H9 (cell line): ENCODE results near the gene GPC6. TPM values are rescaled to one million over a fixed set of nuclear protein-coding genes. Genes with fewer than 3 reads are reported as not detected.

ENCODE experiments used
- DNase-seq: peaks from one replicate; pipeline ENCODE4 v3.0.0-alpha.2; 2017
- H2AFZ ChIP-seq: one replicate; pipeline ENCODE4 v1.6.1; 2013; ENCODE audit warnings: mild to moderate bottlenecking, low read length, control low read depth, moderate library complexity
- H2AK5ac ChIP-seq: 2 replicates; pipeline ENCODE4 v1.6.1; 2013; ENCODE audit warnings: low read length, control low read depth, mixed read lengths; ENCODE audit not compliant: insufficient read length
- H2BK120ac ChIP-seq: one replicate; pipeline ENCODE4 v1.6.1; 2013; ENCODE audit warnings: low read depth, mild to moderate bottlenecking, low read length, control low read depth, inconsistent platforms; ENCODE audit not compliant: poor library complexity, severe bottlenecking
- H2BK12ac ChIP-seq: 2 replicates; pipeline ENCODE4 v1.6.1; 2013; ENCODE audit warnings: low read length, control low read depth, mixed read lengths, low read depth; ENCODE audit not compliant: insufficient read length
- H2BK15ac ChIP-seq: 2 replicates; pipeline ENCODE4 v1.6.1; 2013; ENCODE audit warnings: low read depth, low read length, control low read depth
- H2BK20ac ChIP-seq: one replicate; pipeline ENCODE4 v1.6.1; 2013; ENCODE audit warnings: low read depth, mild to moderate bottlenecking, low read length, control low read depth, inconsistent platforms; ENCODE audit not compliant: poor library complexity, severe bottlenecking
- H2BK5ac ChIP-seq: 2 replicates; pipeline ENCODE4 v1.6.1; 2013; ENCODE audit warnings: low read length, control low read depth, mixed read lengths; ENCODE audit not compliant: insufficient read length
- H3K14ac ChIP-seq: 2 replicates; pipeline ENCODE4 v1.6.1; 2013; ENCODE audit warnings: low read length, control low read depth; ENCODE audit not compliant: insufficient read depth
- H3K18ac ChIP-seq: 2 replicates; pipeline ENCODE4 v1.6.1; 2013; ENCODE audit warnings: low read depth, mild to moderate bottlenecking, mixed read lengths, low read length, control low read depth; ENCODE audit not compliant: insufficient read length
- H3K23ac ChIP-seq: 2 replicates; pipeline ENCODE4 v1.6.1; 2013; ENCODE audit warnings: low read length, control low read depth, mixed read lengths, low read depth; ENCODE audit not compliant: insufficient read length
- H3K23me2 ChIP-seq: 2 replicates; pipeline ENCODE4 v1.6.1; 2013; ENCODE audit warnings: low read depth, mild to moderate bottlenecking, mixed read lengths, low read length, control low read depth; ENCODE audit not compliant: insufficient read length, poor library complexity, severe bottlenecking
- H3K27ac ChIP-seq: 2 replicates; pipeline ENCODE4 v1.5.1; 2013; ENCODE audit warnings: low read length, control low read depth, mixed read lengths, low read depth; ENCODE audit not compliant: insufficient read length
- H3K27me3 ChIP-seq: 2 replicates; pipeline ENCODE4 v1.6.1; 2013; ENCODE audit warnings: low read length, control low read depth, inconsistent platforms; ENCODE audit not compliant: insufficient read depth
- H3K4ac ChIP-seq: 2 replicates; pipeline ENCODE4 v1.6.1; 2013; ENCODE audit warnings: low read depth, mild to moderate bottlenecking, control low read depth, inconsistent platforms, low read length, moderate library complexity
- H3K4me1 ChIP-seq: 2 replicates; pipeline ENCODE4 v1.6.1; 2013; ENCODE audit warnings: low read length, control low read depth, inconsistent platforms; ENCODE audit not compliant: insufficient read depth
- H3K4me2 ChIP-seq: 2 replicates; pipeline ENCODE4 v1.6.1; 2013; ENCODE audit warnings: low read length, control low read depth, mixed read lengths; ENCODE audit not compliant: insufficient read length, insufficient read depth
- H3K56ac ChIP-seq: 2 replicates; pipeline ENCODE4 v1.6.1; 2013; ENCODE audit warnings: low read depth, mild to moderate bottlenecking, mixed read lengths, low read length, control low read depth; ENCODE audit not compliant: insufficient read length
- H3K79me1 ChIP-seq: 2 replicates; pipeline ENCODE4 v1.6.1; 2013; ENCODE audit warnings: low read depth, mild to moderate bottlenecking, moderate library complexity, low read length, control low read depth, inconsistent platforms; ENCODE audit not compliant: insufficient read depth, poor library complexity, severe bottlenecking
- H3K79me2 ChIP-seq: 2 replicates; pipeline ENCODE4 v1.6.1; 2013; ENCODE audit warnings: low read length, control low read depth, inconsistent platforms; ENCODE audit not compliant: insufficient read depth
- H3K9ac ChIP-seq: 2 replicates; pipeline ENCODE4 v1.6.1; 2013; ENCODE audit warnings: low read length, control low read depth, mixed read lengths; ENCODE audit not compliant: insufficient read length; ENCODE audit errors: extremely low read depth
- H3K9me3 ChIP-seq: one replicate; pipeline ENCODE4 v1.6.1; 2013; ENCODE audit warnings: low read depth, low read length, inconsistent platforms; ENCODE audit not compliant: control insufficient read depth
- H3T11ph ChIP-seq: one replicate; pipeline ENCODE4 v1.6.1; 2013; ENCODE audit warnings: mild to moderate bottlenecking, low read length, control low read depth, inconsistent platforms
- H4K20me1 ChIP-seq: one replicate; pipeline ENCODE4 v1.6.1; 2013; ENCODE audit not compliant: control insufficient read depth, insufficient read length, insufficient read depth
- H4K5ac ChIP-seq: 2 replicates; pipeline ENCODE4 v1.6.1; 2013; ENCODE audit warnings: low read depth, mild to moderate bottlenecking, mixed read lengths, low read length, control low read depth; ENCODE audit not compliant: insufficient read length
- H4K8ac ChIP-seq: replicated peaks from 2 replicates; pipeline ENCODE4 v1.6.1; 2013; ENCODE audit warnings: low read length, control low read depth, mixed read lengths, low read depth; ENCODE audit not compliant: insufficient read length
- H4K91ac ChIP-seq: 2 replicates; pipeline ENCODE4 v1.6.1; 2013; ENCODE audit warnings: low read depth, mild to moderate bottlenecking, moderate library complexity, mixed read lengths, low read length, control low read depth; ENCODE audit not compliant: insufficient read length
- H3K27ac Mint-ChIP-seq, 3 experiments: 2 replicates in 2 of 3; 3 replicates in 1 of 3; pipeline ENCODE4 v1.8.0; 2020 to 2021; ENCODE audit warnings: mixed read lengths in 3 of 3, mild to moderate bottlenecking in 1 of 3, moderate library complexity in 1 of 3
- H3K27me3 Mint-ChIP-seq: 2 replicates; pipeline ENCODE4 v1.8.0; 2021; ENCODE audit warnings: low read depth, mild to moderate bottlenecking, moderate library complexity, mixed read lengths
- H3K36me3 Mint-ChIP-seq, 3 experiments: 2 replicates in 2 of 3; 3 replicates in 1 of 3; pipeline ENCODE4 v1.8.0; 2020 to 2021; ENCODE audit warnings: low read depth in 3 of 3, mixed read lengths in 3 of 3; ENCODE audit not compliant: insufficient read depth in 1 of 3
- H3K4me1 Mint-ChIP-seq, 2 experiments: 2 replicates each; pipeline ENCODE4 v1.8.0; 2020; ENCODE audit warnings: mixed read lengths in 2 of 2
- H3K4me3 Mint-ChIP-seq, 2 experiments: 2 replicates in 1 of 2; 3 replicates in 1 of 2; pipeline ENCODE4 v1.8.0; 2020 to 2021; ENCODE audit warnings: mild to moderate bottlenecking in 2 of 2, mixed read lengths in 2 of 2, moderate library complexity in 1 of 2
- H3K9me3 Mint-ChIP-seq, 2 experiments: 2 replicates in 1 of 2; 3 replicates in 1 of 2; pipeline ENCODE4 v1.8.0; 2020; ENCODE audit warnings: mild to moderate bottlenecking in 2 of 2, mixed read lengths in 2 of 2, moderate library complexity in 1 of 2
- WGBS: extraction: QIAGEN DNeasy Blood & Tissue Kit; methylation state at CpG from one replicate; pipeline ENCODE4 v1.1.7; 2013; ENCODE audit warnings: missing lambda C conversion rate, low lambda C conversion rate, mixed read lengths; ENCODE audit not compliant: insufficient read length; ENCODE audit errors: extremely low coverage; 5-methylcytosine and 5-hydroxymethylcytosine counted together
- total RNA-seq: library from RNA; stranded (reverse); gene quantifications from 2 replicates; pipeline ENCODE4 v1.2.1, GENCODE V29; 2021
- TF ChIP-seq, protein P1 (sequence below): fragments of 200-600 bp; sonication (generic); conservative IDR thresholded peaks from 3 replicates; pipeline ENCODE4 v1.8.0; 2021; ENCODE audit warnings: antibody characterized with exemption, mild to moderate bottlenecking

The GPC6 gene
- total RNA-seq, 1 experiment from 2014 or later: 15.6 TPM

GRCh38 chr13:94050686-94051085 lies 824.1 kb downstream of the GPC6 start:
- no peak overlapping the region for H3K9ac ChIP-seq
- no peak overlapping the region for H3K14ac ChIP-seq
- H3K27ac Mint-ChIP-seq: no peak overlapping the region
- H3K4me2 ChIP-seq: no peak overlapping the region
- H3K27me3 ChIP-seq: no peaks in the 10 kb centered on the region
- no peak overlapping the region for H2BK15ac ChIP-seq
- no peak overlapping the region for H2AFZ ChIP-seq
- H3K9me3 ChIP-seq: no peaks in the 10 kb centered on the region
- WGBS: no CpG with 5 or more reads among the region's 2 CpGs
- H2BK12ac ChIP-seq: no peak overlapping the region
- no peak overlapping the region for H4K5ac ChIP-seq
- H3K79me2 ChIP-seq: no peaks in the 10 kb centered on the region
- no peak overlapping the region for H3K27ac ChIP-seq
- H4K20me1 ChIP-seq: no peaks in the 10 kb centered on the region
- no peak overlapping the region for H2AK5ac ChIP-seq
- no peaks in the 10 kb centered on the region for H3K4me1 ChIP-seq
- H2BK120ac ChIP-seq: no peak overlapping the region
- no peaks in the 10 kb centered on the region for H3K9me3 Mint-ChIP-seq
- no peak overlapping the region for H3T11ph ChIP-seq
- no peak overlapping the region for H4K91ac ChIP-seq
- no peak overlapping the region for H3K4ac ChIP-seq
- no peaks in the 10 kb centered on the region for H3K27me3 Mint-ChIP-seq
- no peak overlapping the region for H3K56ac ChIP-seq
- no peak for DNase-seq
- no peaks in the 10 kb centered on the region for H3K23me2 ChIP-seq
- H3K4me1 Mint-ChIP-seq: no peaks in the 10 kb centered on the region
- H3K23ac ChIP-seq: no peak overlapping the region
- H3K18ac ChIP-seq: no peak overlapping the region
- H3K36me3 Mint-ChIP-seq: no peaks in the 10 kb centered on the region
- TF ChIP-seq, protein P1, sequence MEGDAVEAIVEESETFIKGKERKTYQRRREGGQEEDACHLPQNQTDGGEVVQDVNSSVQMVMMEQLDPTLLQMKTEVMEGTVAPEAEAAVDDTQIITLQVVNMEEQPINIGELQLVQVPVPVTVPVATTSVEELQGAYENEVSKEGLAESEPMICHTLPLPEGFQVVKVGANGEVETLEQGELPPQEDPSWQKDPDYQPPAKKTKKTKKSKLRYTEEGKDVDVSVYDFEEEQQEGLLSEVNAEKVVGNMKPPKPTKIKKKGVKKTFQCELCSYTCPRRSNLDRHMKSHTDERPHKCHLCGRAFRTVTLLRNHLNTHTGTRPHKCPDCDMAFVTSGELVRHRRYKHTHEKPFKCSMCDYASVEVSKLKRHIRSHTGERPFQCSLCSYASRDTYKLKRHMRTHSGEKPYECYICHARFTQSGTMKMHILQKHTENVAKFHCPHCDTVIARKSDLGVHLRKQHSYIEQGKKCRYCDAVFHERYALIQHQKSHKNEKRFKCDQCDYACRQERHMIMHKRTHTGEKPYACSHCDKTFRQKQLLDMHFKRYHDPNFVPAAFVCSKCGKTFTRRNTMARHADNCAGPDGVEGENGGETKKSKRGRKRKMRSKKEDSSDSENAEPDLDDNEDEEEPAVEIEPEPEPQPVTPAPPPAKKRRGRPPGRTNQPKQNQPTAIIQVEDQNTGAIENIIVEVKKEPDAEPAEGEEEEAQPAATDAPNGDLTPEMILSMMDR: no peak
- H4K8ac ChIP-seq: no peak overlapping the region
- H3K79me1 ChIP-seq: no peaks in the 10 kb centered on the region
- no peak overlapping the region for H2BK5ac ChIP-seq
- no peak overlapping the region for H2BK20ac ChIP-seq
- no peak overlapping the region for H3K4me3 Mint-ChIP-seq
